ENCODE measurements around the gene NOTUM.

DNA sequence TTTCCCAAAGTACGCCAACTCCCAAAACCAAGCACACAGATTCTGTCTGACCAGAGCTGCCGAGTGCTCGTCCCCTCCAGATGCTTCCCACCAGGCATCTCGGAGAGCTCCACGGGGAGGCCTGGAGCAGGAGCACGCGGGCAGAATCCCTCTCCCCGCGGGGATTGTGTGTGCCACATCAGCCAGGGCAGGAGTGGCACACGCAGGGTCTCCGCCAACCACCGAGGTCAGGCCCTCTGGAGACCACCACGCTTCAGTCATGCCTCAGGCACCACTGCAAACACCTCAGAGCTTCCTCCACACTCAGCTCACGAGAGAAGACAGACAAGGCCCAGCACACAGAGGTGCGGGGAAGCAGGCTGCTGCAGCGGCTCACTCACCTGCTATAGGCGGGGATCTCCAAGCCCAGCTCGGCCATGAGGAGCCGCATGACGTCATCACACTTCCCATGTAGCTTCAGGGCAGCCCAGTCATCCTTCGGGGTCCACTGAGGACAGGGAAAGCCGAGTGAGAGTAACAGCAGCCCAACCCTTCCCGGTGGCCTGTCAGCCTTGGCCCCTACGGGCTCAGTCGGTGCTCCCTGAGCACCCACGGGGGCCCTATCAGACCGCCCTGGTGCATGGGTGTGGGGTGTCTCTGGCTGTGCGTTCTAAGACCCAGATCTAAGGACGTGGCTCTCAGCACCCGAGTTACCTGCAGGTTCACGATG lies 47.4 kb downstream of the NOTUM start:
- TF ChIP-seq, protein P1, sequence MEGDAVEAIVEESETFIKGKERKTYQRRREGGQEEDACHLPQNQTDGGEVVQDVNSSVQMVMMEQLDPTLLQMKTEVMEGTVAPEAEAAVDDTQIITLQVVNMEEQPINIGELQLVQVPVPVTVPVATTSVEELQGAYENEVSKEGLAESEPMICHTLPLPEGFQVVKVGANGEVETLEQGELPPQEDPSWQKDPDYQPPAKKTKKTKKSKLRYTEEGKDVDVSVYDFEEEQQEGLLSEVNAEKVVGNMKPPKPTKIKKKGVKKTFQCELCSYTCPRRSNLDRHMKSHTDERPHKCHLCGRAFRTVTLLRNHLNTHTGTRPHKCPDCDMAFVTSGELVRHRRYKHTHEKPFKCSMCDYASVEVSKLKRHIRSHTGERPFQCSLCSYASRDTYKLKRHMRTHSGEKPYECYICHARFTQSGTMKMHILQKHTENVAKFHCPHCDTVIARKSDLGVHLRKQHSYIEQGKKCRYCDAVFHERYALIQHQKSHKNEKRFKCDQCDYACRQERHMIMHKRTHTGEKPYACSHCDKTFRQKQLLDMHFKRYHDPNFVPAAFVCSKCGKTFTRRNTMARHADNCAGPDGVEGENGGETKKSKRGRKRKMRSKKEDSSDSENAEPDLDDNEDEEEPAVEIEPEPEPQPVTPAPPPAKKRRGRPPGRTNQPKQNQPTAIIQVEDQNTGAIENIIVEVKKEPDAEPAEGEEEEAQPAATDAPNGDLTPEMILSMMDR (IDR thresholded peaks at IDR 0.05), result no peak
- TF ChIP-seq POLR2AphosphoS5 (IDR thresholded peaks at IDR 0.05; ENCODE audit: insufficient read depth in 1 of 2, low read depth in 1 of 2) (no peak), POLR2A (IDR thresholded peaks at IDR 0.05) (no peak)
